Measurements from ENCODE around the gene KCNJ8. TPM values are rescaled to one million over a fixed set of nuclear protein-coding genes. Genes with fewer than 3 reads are reported as not detected.
A peak's percentile ranks its signal among the peaks of the same experiment; 100 is the strongest.
"Not testable (repeated sequence)": the region's sequence is repeated elsewhere in the genome, so short reads cannot be mapped to it uniquely, and the experiment has no call there.

The KCNJ8 gene
- total RNA-seq, 4 donors from 2014 or later = 11.6 to 24.1 (median 17.7) TPM

DNA sequence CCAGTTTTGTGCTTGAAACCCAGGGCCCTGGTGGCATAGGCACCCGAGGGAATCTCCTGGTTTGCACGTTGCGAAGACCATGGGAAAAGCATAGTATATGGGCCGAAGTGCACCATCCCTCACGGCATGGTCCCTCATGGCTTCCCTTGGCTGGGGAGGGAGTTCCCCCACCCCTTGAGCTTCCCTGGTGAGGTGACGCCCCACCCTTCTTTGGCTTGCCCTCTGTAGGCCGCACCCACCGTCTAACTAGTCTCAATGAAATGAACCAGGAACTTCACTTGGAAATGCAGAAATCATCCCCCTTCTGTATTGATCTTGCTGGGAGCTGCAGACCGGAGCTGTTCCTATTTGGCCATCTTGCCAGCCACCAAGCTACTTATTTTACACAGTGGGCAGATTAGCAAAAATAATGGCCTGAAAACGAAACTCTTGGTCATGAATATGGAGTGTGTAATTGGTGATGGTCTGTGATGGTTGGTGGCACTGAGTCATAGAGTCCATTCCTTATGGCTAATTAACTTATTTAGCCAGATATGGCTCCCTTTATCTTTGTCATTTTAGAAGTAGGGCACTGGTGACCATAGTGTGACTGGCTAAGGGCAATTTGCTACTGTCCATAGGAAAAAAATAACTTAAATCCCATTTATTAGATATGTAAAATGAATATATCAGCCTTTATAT, 21.3 kb upstream of the KCNJ8 start:
- H3K9me3 ChIP-seq = no peaks in the 10 kb centered on the region
- no peak overlapping the region for H3K27ac ChIP-seq
- 95 to 97% methylated on average over 10 of the region's 10 CpGs for WGBS, 2 donors
- peaks cover 0 to 9% of the 10 kb centered on the region in 2 donors for H3K4me1 ChIP-seq
- intact Hi-C loops (cut with DNase I) = no loop called here
- TF ChIP-seq, protein P1, sequence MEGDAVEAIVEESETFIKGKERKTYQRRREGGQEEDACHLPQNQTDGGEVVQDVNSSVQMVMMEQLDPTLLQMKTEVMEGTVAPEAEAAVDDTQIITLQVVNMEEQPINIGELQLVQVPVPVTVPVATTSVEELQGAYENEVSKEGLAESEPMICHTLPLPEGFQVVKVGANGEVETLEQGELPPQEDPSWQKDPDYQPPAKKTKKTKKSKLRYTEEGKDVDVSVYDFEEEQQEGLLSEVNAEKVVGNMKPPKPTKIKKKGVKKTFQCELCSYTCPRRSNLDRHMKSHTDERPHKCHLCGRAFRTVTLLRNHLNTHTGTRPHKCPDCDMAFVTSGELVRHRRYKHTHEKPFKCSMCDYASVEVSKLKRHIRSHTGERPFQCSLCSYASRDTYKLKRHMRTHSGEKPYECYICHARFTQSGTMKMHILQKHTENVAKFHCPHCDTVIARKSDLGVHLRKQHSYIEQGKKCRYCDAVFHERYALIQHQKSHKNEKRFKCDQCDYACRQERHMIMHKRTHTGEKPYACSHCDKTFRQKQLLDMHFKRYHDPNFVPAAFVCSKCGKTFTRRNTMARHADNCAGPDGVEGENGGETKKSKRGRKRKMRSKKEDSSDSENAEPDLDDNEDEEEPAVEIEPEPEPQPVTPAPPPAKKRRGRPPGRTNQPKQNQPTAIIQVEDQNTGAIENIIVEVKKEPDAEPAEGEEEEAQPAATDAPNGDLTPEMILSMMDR (IDR thresholded peaks at IDR 0.05) = no peak
- TF ChIP-seq POLR2A (IDR thresholded peaks at IDR 0.05) = no peak
- DNase-seq = no peak
- H3K27me3 ChIP-seq = no peaks in the 10 kb centered on the region
- no peaks in the 10 kb centered on the region for H3K36me3 ChIP-seq
- no peak overlapping the region for H3K4me3 ChIP-seq (replicated peaks in 1 of 3)

- 50 to 58% methylated on average over 8 of the region's 8 CpGs for WGBS, 2 donors
- H3K27me3 ChIP-seq; H3K9me3 ChIP-seq; H3K4me3 ChIP-seq (replicated peaks in 1 of 3); intact Hi-C loops (cut with DNase I); H3K4me1 ChIP-seq; H3K36me3 ChIP-seq; H3K27ac ChIP-seq: not testable (repeated sequence)
- DNase-seq = peak; percentile 76 to 78
These were observed 20.5 kb upstream of the KCNJ8 start for GRCh38 chr12:21794807-21795595.

- H3K4me3 ChIP-seq (replicated peaks in 1 of 3); H3K9me3 ChIP-seq; DNase-seq; H3K27me3 ChIP-seq; intact Hi-C loops (cut with DNase I); H3K27ac ChIP-seq; H3K4me1 ChIP-seq; H3K36me3 ChIP-seq: not testable (repeated sequence)
- 89 to 91% methylated on average over 4 of the region's 4 CpGs for WGBS, 2 donors
These were observed 15.2 kb upstream of the KCNJ8 start for GRCh38 chr12:21789687-21790086.

GRCh38 chr12:21788089-21788983, 13.8 kb upstream of the KCNJ8 start:
- Histone ChIP-seq H3K4me3 (replicated peaks in 1 of 3) (no peak overlapping the region), H3K27ac (no peak overlapping the region), H3K27me3 (no peaks in the 10 kb centered on the region), H3K9me3 (no peaks in the 10 kb centered on the region), H3K4me1 (no peaks in the 10 kb centered on the region), H3K36me3 (no peaks in the 10 kb centered on the region)
- WGBS, 2 donors = 78 to 82% methylated on average over 7 of the region's 7 CpGs
- TF ChIP-seq, protein P1 (IDR thresholded peaks at IDR 0.05) = no peak
- TF ChIP-seq POLR2A (IDR thresholded peaks at IDR 0.05) = no peak
- intact Hi-C loops (cut with DNase I) = no loop called here
- DNase-seq = no peak

DNA sequence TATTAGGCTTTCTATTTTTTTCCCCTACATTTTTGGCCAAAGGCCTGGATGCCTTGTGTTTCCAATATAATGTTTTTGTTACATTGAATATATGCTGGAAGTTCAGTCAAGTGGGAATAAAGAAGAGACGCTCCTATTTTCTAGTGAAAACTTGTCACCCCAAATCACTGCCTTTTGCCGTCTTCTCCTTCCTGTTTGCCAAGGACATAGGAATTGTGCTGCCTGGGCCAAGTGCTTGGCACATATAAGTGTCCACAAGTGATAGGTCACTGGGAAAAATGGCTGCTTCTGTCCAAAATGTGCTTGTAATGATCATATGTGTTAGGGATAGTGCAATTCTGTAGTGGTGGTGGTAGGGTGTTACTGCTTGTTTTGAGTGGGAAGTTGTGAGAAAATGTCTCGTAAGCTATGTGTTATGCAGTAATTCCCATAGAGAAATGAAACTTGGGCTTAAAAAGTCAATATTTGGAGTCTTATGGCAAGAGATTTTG, 11.6 kb upstream of the KCNJ8 start:
- no peak overlapping the region for H3K4me3 ChIP-seq (replicated peaks in 1 of 3)
- intact Hi-C loops (cut with DNase I) = no loop called here
- TF ChIP-seq, protein P1 (IDR thresholded peaks at IDR 0.05) = no peak
- no peak for TF ChIP-seq POLR2A (IDR thresholded peaks at IDR 0.05)
- no peak overlapping the region for H3K27ac ChIP-seq
- WGBS, 2 donors = 71 to 85% methylated on average over 3 of the region's 3 CpGs
- no peaks in the 10 kb centered on the region for H3K4me1 ChIP-seq
- no peaks in the 10 kb centered on the region for H3K36me3 ChIP-seq
- no peak for DNase-seq
- H3K27me3 ChIP-seq = no peaks in the 10 kb centered on the region
- H3K9me3 ChIP-seq = no peaks in the 10 kb centered on the region

GRCh38 chr12:21782723-21783122, 8.2 kb upstream of the KCNJ8 start:
- H3K4me3 ChIP-seq (replicated peaks in 1 of 3); DNase-seq; H3K36me3 ChIP-seq; H3K27me3 ChIP-seq; intact Hi-C loops (cut with DNase I); H3K27ac ChIP-seq; H3K9me3 ChIP-seq; H3K4me1 ChIP-seq: not testable (repeated sequence)
- 97% methylated on average over 3 of the region's 3 CpGs for WGBS, 2 donors

Data from thyroid gland (tissue), 4 donors.